ENCODE data around the gene ARHGEF18.

ARHGEF18 gene

GRCh38 chr19:7381073-7381390 is 32.3 kb downstream of the ARHGEF18 start:
- no peak for TF ChIP-seq CTCF (conservative IDR thresholded peaks at IDR 0.05; ENCODE audit: low read depth)
- POLR2A ChIA-PET (ENCODE audit: low non-redundant PET) = no interaction called here
- CTCF ChIA-PET = interaction anchor here (0.6 to 2.1 kb wide), 5 partner anchors 9 to 517 kb away, joined by 3 to 8 read pairs (median 4); no protein-coding TSS in a partner anchor
- no peak overlapping the region for H3K27ac ChIP-seq
- DNase-seq (ENCODE audit: low spot score) = no peak

- CTCF ChIA-PET = interaction anchor here (0.6 to 1.0 kb wide), 4 partner anchors 25 to 1098 kb away, joined by 3 to 4 read pairs (median 4); no protein-coding TSS in a partner anchor
Measured at GRCh38 chr19:7382694-7383093, 34.0 kb downstream of the ARHGEF18 start.

GRCh38 chr19:7383284-7383683 is 34.5 kb downstream of the ARHGEF18 start:
- no peak overlapping the region for H3K27ac ChIP-seq
- TF ChIP-seq CTCF (conservative IDR thresholded peaks at IDR 0.05; ENCODE audit: low read depth) = no peak
- ChIA-PET CTCF (interaction anchor here (0.6 kb wide), 1 partner anchor 26 kb away, joined by 4 read pairs; no protein-coding TSS in a partner anchor), POLR2A (ENCODE audit: low non-redundant PET) (interaction anchor here (0.6 kb wide), 1 partner anchor 133 kb away, joined by 3 read pairs; no protein-coding TSS in a partner anchor)
- no peak for DNase-seq (ENCODE audit: low spot score)

More at GRCh38 chr19:7382694-7383093, 34.0 kb downstream of the ARHGEF18 start:
- no peak for TF ChIP-seq CTCF (conservative IDR thresholded peaks at IDR 0.05; ENCODE audit: low read depth)
- POLR2A ChIA-PET (ENCODE audit: low non-redundant PET) = interaction anchor here (0.6 kb wide), 1 partner anchor 134 kb away, joined by 3 read pairs; no protein-coding TSS in a partner anchor
- DNase-seq (ENCODE audit: low spot score) = no peak
- no peak overlapping the region for H3K27ac ChIP-seq

- no peak for TF ChIP-seq CTCF (conservative IDR thresholded peaks at IDR 0.05; ENCODE audit: low read depth)
- no peak for DNase-seq (ENCODE audit: low spot score)
- H3K27ac ChIP-seq = no peak overlapping the region
- CTCF ChIA-PET = interaction anchor here (1.2 kb wide), 1 partner anchor 167 kb away, joined by 3 read pairs; no protein-coding TSS in a partner anchor
- POLR2A ChIA-PET (ENCODE audit: low non-redundant PET) = no interaction called here
Measured at GRCh38 chr19:7385062-7385461, 36.3 kb downstream of the ARHGEF18 start.

- DNase-seq (ENCODE audit: low spot score) = no peak
- ChIA-PET POLR2A (ENCODE audit: low non-redundant PET) (no interaction called here), CTCF (interaction anchor here (1.4 kb wide), 1 partner anchor 32 kb away, joined by 3 read pairs; no protein-coding TSS in a partner anchor)
- no peak for TF ChIP-seq CTCF (conservative IDR thresholded peaks at IDR 0.05; ENCODE audit: low read depth)
- H3K27ac ChIP-seq = peak overlapping the region; percentile 35
Measured at GRCh38 chr19:7386308-7386707, 37.6 kb downstream of the ARHGEF18 start.

GRCh38 chr19:7386769-7387168 is 38.0 kb downstream of the ARHGEF18 start:
- CTCF ChIA-PET = interaction anchor here (0.5 to 1.4 kb wide), 2 partner anchors 31 to 33 kb away, joined by 3 to 6 read pairs; no protein-coding TSS in a partner anchor
- no peak for DNase-seq (ENCODE audit: low spot score)
- POLR2A ChIA-PET (ENCODE audit: low non-redundant PET) = no interaction called here
- no peak for TF ChIP-seq CTCF (conservative IDR thresholded peaks at IDR 0.05; ENCODE audit: low read depth)
- H3K27ac ChIP-seq = peak overlapping the region; percentile 35

All from RWPE1 (cell line).